ENCODE data around the gene CLK2.

CLK2 gene

GRCh38 chr1:155285631-155286044, 12.3 kb upstream of the CLK2 start:
- Histone ChIP-seq H3K27me3 (replicated peaks) (no peaks in the 10 kb centered on the region), H3K36me3 (replicated peaks) (no peaks in the 10 kb centered on the region), H3K4me3 (ENCODE audit: low read depth, low read length) (no peak overlapping the region), H3K27ac (no peak overlapping the region)
- no peak for DNase-seq
- in situ Hi-C loops (cut with HindIII; ENCODE audit: low pct_ligation_motif_present, low sequenced_read_pairs), result no loop called here
- TF ChIP-seq, protein P1, sequence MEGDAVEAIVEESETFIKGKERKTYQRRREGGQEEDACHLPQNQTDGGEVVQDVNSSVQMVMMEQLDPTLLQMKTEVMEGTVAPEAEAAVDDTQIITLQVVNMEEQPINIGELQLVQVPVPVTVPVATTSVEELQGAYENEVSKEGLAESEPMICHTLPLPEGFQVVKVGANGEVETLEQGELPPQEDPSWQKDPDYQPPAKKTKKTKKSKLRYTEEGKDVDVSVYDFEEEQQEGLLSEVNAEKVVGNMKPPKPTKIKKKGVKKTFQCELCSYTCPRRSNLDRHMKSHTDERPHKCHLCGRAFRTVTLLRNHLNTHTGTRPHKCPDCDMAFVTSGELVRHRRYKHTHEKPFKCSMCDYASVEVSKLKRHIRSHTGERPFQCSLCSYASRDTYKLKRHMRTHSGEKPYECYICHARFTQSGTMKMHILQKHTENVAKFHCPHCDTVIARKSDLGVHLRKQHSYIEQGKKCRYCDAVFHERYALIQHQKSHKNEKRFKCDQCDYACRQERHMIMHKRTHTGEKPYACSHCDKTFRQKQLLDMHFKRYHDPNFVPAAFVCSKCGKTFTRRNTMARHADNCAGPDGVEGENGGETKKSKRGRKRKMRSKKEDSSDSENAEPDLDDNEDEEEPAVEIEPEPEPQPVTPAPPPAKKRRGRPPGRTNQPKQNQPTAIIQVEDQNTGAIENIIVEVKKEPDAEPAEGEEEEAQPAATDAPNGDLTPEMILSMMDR (IDR thresholded peaks at IDR 0.05; ENCODE audit: low read depth, low read length, missing control alignments), result no peak

GRCh38 chr1:155285063-155285462, 11.8 kb upstream of the CLK2 start:
- TF ChIP-seq, protein P1 (IDR thresholded peaks at IDR 0.05; ENCODE audit: low read depth, low read length, missing control alignments), result no peak
- in situ Hi-C loops (cut with HindIII; ENCODE audit: low pct_ligation_motif_present, low sequenced_read_pairs), result no loop called here

DNA sequence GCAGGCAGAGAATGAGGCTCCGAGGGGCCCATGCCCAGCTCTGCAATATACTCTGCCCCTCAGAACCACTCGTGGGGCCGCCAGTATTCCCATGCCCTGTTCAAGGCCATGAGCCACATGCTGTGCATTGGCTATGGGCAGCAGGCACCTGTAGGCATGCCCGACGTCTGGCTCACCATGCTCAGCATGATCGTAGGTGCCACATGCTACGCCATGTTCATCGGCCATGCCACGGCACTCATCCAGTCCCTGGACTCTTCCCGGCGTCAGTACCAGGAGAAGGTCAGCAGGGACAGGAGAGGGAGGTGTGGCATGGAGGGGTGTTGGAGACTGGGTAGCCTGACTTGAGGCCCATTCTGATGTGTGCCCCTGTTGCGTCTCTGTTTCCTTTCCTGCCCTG, 11.2 kb upstream of the CLK2 start:
- no peaks in the 10 kb centered on the region for H3K36me3 ChIP-seq (replicated peaks)
- H3K27me3 ChIP-seq (replicated peaks), result no peaks in the 10 kb centered on the region
- no peak for DNase-seq
- H3K4me3 ChIP-seq (ENCODE audit: low read depth, low read length), result no peak overlapping the region
- TF ChIP-seq, protein P1 (IDR thresholded peaks at IDR 0.05; ENCODE audit: low read depth, low read length, missing control alignments), result no peak
- in situ Hi-C loops (cut with HindIII; ENCODE audit: low pct_ligation_motif_present, low sequenced_read_pairs), result no loop called here
- no peak overlapping the region for H3K27ac ChIP-seq

More at GRCh38 chr1:155285063-155285462, 11.8 kb upstream of the CLK2 start:
- Histone ChIP-seq H3K27ac (no peak overlapping the region), H3K27me3 (replicated peaks) (no peaks in the 10 kb centered on the region), H3K4me3 (ENCODE audit: low read depth, low read length) (no peak overlapping the region), H3K36me3 (replicated peaks) (no peaks in the 10 kb centered on the region)
- DNase-seq, result no peak

- in situ Hi-C loops (cut with HindIII; ENCODE audit: low pct_ligation_motif_present, low sequenced_read_pairs), result no loop called here
- H3K36me3 ChIP-seq (replicated peaks), result no peaks in the 10 kb centered on the region
- DNase-seq, result no peak
- H3K27me3 ChIP-seq (replicated peaks), result no peaks in the 10 kb centered on the region
- H3K27ac ChIP-seq, result no peak overlapping the region
- TF ChIP-seq, protein P1 (IDR thresholded peaks at IDR 0.05; ENCODE audit: low read depth, low read length, missing control alignments), result no peak
- H3K4me3 ChIP-seq (ENCODE audit: low read depth, low read length), result no peak overlapping the region
Measured at GRCh38 chr1:155282488-155283091, 9.3 kb upstream of the CLK2 start.

- in situ Hi-C loops (cut with HindIII; ENCODE audit: low pct_ligation_motif_present, low sequenced_read_pairs), result no loop called here
- H3K36me3 ChIP-seq (replicated peaks), result no peaks in the 10 kb centered on the region
- no peak overlapping the region for H3K27ac ChIP-seq
- DNase-seq, result no peak
- TF ChIP-seq, protein P1 (IDR thresholded peaks at IDR 0.05; ENCODE audit: low read depth, low read length, missing control alignments), result no peak
- no peaks in the 10 kb centered on the region for H3K27me3 ChIP-seq (replicated peaks)
- no peak overlapping the region for H3K4me3 ChIP-seq (ENCODE audit: low read depth, low read length)
Measured at GRCh38 chr1:155279268-155279667, 6.0 kb upstream of the CLK2 start.

GRCh38 chr1:155278689-155279160, 5.4 kb upstream of the CLK2 start:
- H3K36me3 ChIP-seq (replicated peaks), result no peaks in the 10 kb centered on the region
- no peak overlapping the region for H3K4me3 ChIP-seq (ENCODE audit: low read depth, low read length)
- no peak for DNase-seq
- H3K27me3 ChIP-seq (replicated peaks), result no peaks in the 10 kb centered on the region
- in situ Hi-C loops (cut with HindIII; ENCODE audit: low pct_ligation_motif_present, low sequenced_read_pairs), result no loop called here
- TF ChIP-seq, protein P1 (IDR thresholded peaks at IDR 0.05; ENCODE audit: low read depth, low read length, missing control alignments), result no peak
- H3K27ac ChIP-seq, result no peak overlapping the region
